ENCODE measurements around the gene C21orf58.

C21orf58 gene

GRCh38 chr21:46255166-46255565, 68.5 kb downstream of the C21orf58 start:
- no peak overlapping the region for H3K4me3 ChIP-seq (ENCODE audit: control insufficient read depth, low read depth, low read length)
- no peak for DNase-seq (ENCODE audit: low read depth)
- TF ChIP-seq, protein P1, sequence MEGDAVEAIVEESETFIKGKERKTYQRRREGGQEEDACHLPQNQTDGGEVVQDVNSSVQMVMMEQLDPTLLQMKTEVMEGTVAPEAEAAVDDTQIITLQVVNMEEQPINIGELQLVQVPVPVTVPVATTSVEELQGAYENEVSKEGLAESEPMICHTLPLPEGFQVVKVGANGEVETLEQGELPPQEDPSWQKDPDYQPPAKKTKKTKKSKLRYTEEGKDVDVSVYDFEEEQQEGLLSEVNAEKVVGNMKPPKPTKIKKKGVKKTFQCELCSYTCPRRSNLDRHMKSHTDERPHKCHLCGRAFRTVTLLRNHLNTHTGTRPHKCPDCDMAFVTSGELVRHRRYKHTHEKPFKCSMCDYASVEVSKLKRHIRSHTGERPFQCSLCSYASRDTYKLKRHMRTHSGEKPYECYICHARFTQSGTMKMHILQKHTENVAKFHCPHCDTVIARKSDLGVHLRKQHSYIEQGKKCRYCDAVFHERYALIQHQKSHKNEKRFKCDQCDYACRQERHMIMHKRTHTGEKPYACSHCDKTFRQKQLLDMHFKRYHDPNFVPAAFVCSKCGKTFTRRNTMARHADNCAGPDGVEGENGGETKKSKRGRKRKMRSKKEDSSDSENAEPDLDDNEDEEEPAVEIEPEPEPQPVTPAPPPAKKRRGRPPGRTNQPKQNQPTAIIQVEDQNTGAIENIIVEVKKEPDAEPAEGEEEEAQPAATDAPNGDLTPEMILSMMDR (IDR thresholded peaks at IDR 0.05; ENCODE audit: control insufficient read depth, insufficient read depth, low read depth, low read length, missing control alignments): no peak

DNA sequence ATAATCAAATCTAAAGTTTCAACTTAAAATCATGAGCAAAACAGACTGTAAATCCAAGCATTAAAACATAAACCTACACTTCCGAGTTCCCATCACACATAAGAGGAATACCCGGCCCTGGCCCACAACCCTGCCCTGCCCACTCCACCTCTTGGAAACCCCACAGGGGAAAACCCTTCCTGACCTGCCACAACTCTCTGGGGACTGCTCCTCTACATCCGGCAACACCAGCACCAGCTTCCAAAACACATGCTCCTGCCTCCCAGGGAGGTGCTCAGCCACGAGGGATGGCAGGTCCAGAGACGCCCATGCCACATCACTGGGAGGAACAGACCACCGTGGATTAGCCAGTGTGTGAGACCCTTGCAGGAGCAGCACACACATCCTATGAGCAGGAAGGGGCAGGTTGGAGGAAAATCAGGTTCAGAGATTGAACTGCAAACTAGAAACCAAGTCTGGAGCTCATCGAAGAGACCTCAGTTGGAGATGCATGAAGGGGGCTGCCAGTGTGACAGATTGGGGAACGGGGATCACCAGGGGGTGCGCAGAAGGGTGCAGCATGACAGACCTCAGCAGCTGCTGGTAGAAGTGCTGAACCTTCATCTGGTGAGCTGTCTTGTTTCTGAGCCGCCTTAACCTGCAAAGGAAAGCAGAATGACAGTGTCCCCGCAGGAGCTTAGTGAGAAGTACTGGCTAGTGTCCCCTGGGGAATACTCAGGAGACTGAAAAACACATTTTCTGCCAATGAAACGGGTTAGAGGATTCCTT, 69.3 kb downstream of the C21orf58 start:
- no peak for DNase-seq (ENCODE audit: low read depth)

GRCh38 chr21:46253610-46254124, 70.0 kb downstream of the C21orf58 start:
- no peak overlapping the region for H3K4me3 ChIP-seq (ENCODE audit: control insufficient read depth, low read depth, low read length)
- TF ChIP-seq, protein P1 (IDR thresholded peaks at IDR 0.05; ENCODE audit: control insufficient read depth, insufficient read depth, low read depth, low read length, missing control alignments): no peak
- DNase-seq (ENCODE audit: low read depth): no peak

More for the DNA sequence above, 69.3 kb downstream of the C21orf58 start:
- H3K4me3 ChIP-seq (ENCODE audit: control insufficient read depth, low read depth, low read length): no peak overlapping the region
- TF ChIP-seq, protein P1 (IDR thresholded peaks at IDR 0.05; ENCODE audit: control insufficient read depth, insufficient read depth, low read depth, low read length, missing control alignments): no peak

DNA sequence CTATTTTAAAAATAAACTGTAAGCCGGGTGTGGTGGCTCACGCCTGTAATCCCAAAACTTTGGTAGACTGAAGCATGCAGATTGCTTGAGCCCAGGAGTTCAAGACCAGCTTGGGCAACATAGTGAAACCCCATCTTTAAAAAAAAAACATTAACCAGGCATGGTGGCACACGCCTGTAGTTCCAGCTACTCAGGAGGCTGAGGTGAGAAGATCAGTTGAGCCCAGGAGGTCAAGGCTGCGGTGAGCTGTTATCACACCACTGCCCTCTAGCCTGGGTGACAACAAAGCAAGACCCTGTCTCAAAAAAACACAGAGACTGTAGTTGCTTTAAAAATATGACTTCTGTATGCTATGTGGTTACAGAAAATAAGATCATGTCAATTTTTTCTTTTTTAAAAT, 70.8 kb downstream of the C21orf58 start:
- no peak for DNase-seq (ENCODE audit: low read depth)
- TF ChIP-seq, protein P1 (IDR thresholded peaks at IDR 0.05; ENCODE audit: control insufficient read depth, insufficient read depth, low read depth, low read length, missing control alignments): no peak

More for the DNA sequence above, 70.8 kb downstream of the C21orf58 start:
- H3K4me3 ChIP-seq (ENCODE audit: control insufficient read depth, low read depth, low read length): no peak overlapping the region
